BJ (cell line): Measurements from ENCODE around the gene OXLD1. TPM values are rescaled to one million over a fixed set of nuclear protein-coding genes. Genes with fewer than 3 reads are reported as not detected.

ENCODE experiments used
- CTCF ChIA-PET: fragments of 350-600 bp; formaldehyde crosslinking; extraction: SDS; loops from one replicate; lab custom pipeline; 2021; ENCODE audit warnings: antibody characterized with exemption, inconsistent platforms; lab: Yijun Ruan, JAX
- POLR2A ChIA-PET: fragments of 300-600 bp; sonication (Branson Sonifier 250); formaldehyde crosslinking; extraction: SDS; loops from one replicate; lab custom pipeline; 2021; ENCODE audit warnings: antibody characterized with exemption; lab: Charles Lee
- DNase-seq: peaks from one replicate; pipeline ENCODE4 v3.0.0-alpha.2; 2011; ENCODE audit warnings: low read depth
- H3K27me3 ChIP-seq: 2 replicates; pipeline ENCODE4 v1.6.0; 2011; ENCODE audit warnings: low read length; ENCODE audit not compliant: control insufficient read depth, insufficient read depth
- H3K36me3 ChIP-seq: 2 replicates; pipeline ENCODE4 v1.5.1; 2011; ENCODE audit warnings: low read length; ENCODE audit not compliant: control insufficient read depth, insufficient read depth
- H3K4me3 ChIP-seq: 2 replicates; pipeline ENCODE4 v1.5.1; 2011; ENCODE audit warnings: low read depth, mild to moderate bottlenecking, control low read depth, low read length
- CTCF ChIP-seq: IDR thresholded peaks from 2 replicates; pipeline ENCODE4 v1.5.1; 2011; ENCODE audit warnings: low read depth, mild to moderate bottlenecking, control low read depth, inconsistent platforms, low read length, moderate library complexity; ENCODE audit not compliant: insufficient read depth
- polyA plus RNA-seq: library from polyadenylated mRNA; depleted of rRNA; stranded (reverse); fragments of >200 nt; gene quantifications from 2 replicates; pipeline ENCODE4 v1.2.3, GENCODE V29; 2011

Gene OXLD1
- polyA plus RNA-seq, 1 experiment: 29.6 TPM

GRCh38 chr17:81651692-81652091, 14.7 kb downstream of the OXLD1 start:
- Histone ChIP-seq H3K36me3 (no peaks in the 10 kb centered on the region), H3K4me3 (no peak overlapping the region), H3K27me3 (peaks cover 9% of the 10 kb centered on the region)
- no peak for TF ChIP-seq CTCF
- POLR2A ChIA-PET: no interaction called here
- DNase-seq: peak; percentile 44
- CTCF ChIA-PET: no interaction called here

GRCh38 chr17:81650951-81651350, 15.5 kb downstream of the OXLD1 start:
- POLR2A ChIA-PET: no interaction called here
- H3K4me3 ChIP-seq: no peak overlapping the region
- no peaks in the 10 kb centered on the region for H3K36me3 ChIP-seq
- CTCF ChIA-PET: interaction anchor here (0.5 to 0.6 kb wide), 2 partner anchors 21 to 30 kb away, joined by 3 read pairs; no protein-coding TSS in a partner anchor
- peaks cover 9% of the 10 kb centered on the region for H3K27me3 ChIP-seq
- TF ChIP-seq CTCF: no peak
- no peak for DNase-seq

GRCh38 chr17:81648707-81649085, 17.7 kb downstream of the OXLD1 start:
- DNase-seq: no peak
- CTCF ChIA-PET: interaction anchor here (0.7 kb wide), 1 partner anchor 19 kb away, joined by 5 read pairs; no protein-coding TSS in a partner anchor

GRCh38 chr17:81648013-81648706, 18.2 kb downstream of the OXLD1 start:
- H3K27me3 ChIP-seq: peaks cover 9% of the 10 kb centered on the region
- no peak for DNase-seq
- H3K4me3 ChIP-seq: no peak overlapping the region
- H3K36me3 ChIP-seq: no peaks in the 10 kb centered on the region; the same call in 1 of the 2 replicates
- no peak for TF ChIP-seq CTCF
- POLR2A ChIA-PET: no interaction called here
- CTCF ChIA-PET: interaction anchor here (0.7 kb wide), 1 partner anchor 19 kb away, joined by 5 read pairs; no protein-coding TSS in a partner anchor

More at GRCh38 chr17:81648707-81649085, 17.7 kb downstream of the OXLD1 start:
- Histone ChIP-seq H3K4me3 (no peak overlapping the region), H3K27me3 (peaks cover 9% of the 10 kb centered on the region), H3K36me3 (no peaks in the 10 kb centered on the region; the same call in 1 of the 2 replicates)
- POLR2A ChIA-PET: no interaction called here
- TF ChIP-seq CTCF: no peak

- ChIA-PET POLR2A (no interaction called here), CTCF (interaction anchor here (1.1 kb wide), 1 partner anchor 22 kb away, joined by 3 read pairs; no protein-coding TSS in a partner anchor)
- no peaks in the 10 kb centered on the region; the same call in 1 of the 2 replicates for H3K36me3 ChIP-seq
- TF ChIP-seq CTCF: no peak
- H3K4me3 ChIP-seq: no peak overlapping the region
- peaks cover 9% of the 10 kb centered on the region for H3K27me3 ChIP-seq
- DNase-seq: no peak
Observed at GRCh38 chr17:81647640-81648012, 18.8 kb downstream of the OXLD1 start.
